ENCODE data around the gene PKP1. TPM values are rescaled to one million over a fixed set of nuclear protein-coding genes. Genes with fewer than 3 reads are reported as not detected.

Gene PKP1
- total and polyA plus RNA-seq, 2 donors (not counting 3 experiments of a cell fraction or from before 2014, with no cell fraction given) = 0.01 TPM; not detected in 1

DNA sequence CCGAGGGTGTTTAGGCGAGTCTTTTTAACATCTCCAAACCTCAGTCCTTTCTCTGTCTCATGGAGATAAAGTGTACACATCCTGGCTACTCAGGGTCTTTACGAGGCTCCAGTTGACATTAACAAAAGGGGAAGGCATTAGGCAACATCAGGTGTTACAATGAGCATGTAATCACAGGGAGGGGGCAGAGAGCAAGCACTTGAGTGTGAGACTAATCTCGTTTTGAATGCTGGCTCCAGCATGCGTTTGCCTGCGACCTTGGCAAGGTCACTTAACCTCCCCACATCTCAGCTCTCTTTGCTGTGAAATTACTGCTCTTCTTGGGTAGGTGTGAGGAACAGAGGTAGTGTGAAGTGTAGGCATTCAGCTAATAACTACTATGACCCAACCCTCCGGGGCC lies 91.1 kb downstream of the PKP1 start:
- H3K9me1 ChIP-seq (replicated peaks; ENCODE audit: control insufficient read depth, extremely low read depth, insufficient read depth, low read length) = no peaks in the 10 kb centered on the region
- no peaks in the 10 kb centered on the region for H3K4me1 ChIP-seq (ENCODE audit: control insufficient read depth, extremely low read depth, insufficient read depth, low read length)
- intact Hi-C loops (cut with micrococcal nuclease) = no loop called here
- CTCF ChIA-PET = interaction anchor here (1.6 to 2.0 kb wide), 3 partner anchors 9 to 35 kb away, joined by 4 to 8 read pairs (median 6); no protein-coding TSS in a partner anchor
- H3K36me3 ChIP-seq (ENCODE audit: control insufficient read depth in 2 of 2, extremely low read depth in 1 of 2, insufficient read depth in 2 of 2, low read length in 2 of 2) = no peaks in the 10 kb centered on the region
- no peak for FAIRE-seq
- H3K4me3 ChIP-seq (replicated peaks in 1 of 3; ENCODE audit: insufficient read depth in 1 of 3, low read depth in 1 of 3, low read length in 3 of 3) = no peak overlapping the region
- H2AFZ ChIP-seq (ENCODE audit: low read depth, low read length) = no peak overlapping the region
- H3K27me3 ChIP-seq (ENCODE audit: control insufficient read depth in 2 of 2, insufficient read depth in 2 of 2, low read length in 2 of 2) = peaks cover 9 to 15% of the 10 kb centered on the region in 2 experiments
- dilution Hi-C loops (cut with MboI; ENCODE audit: extremely low pct_ligation_motif_present, low sequenced_read_pairs) = no loop called here
- no peak for TF ChIP-seq POLR2A (IDR thresholded peaks at IDR 0.05; ENCODE audit: low read depth, low read length)
- TF ChIP-seq MYC (IDR thresholded peaks at IDR 0.05; ENCODE audit: low read depth, low read length) = no peak
- TF ChIP-seq FOS (IDR thresholded peaks at IDR 0.05; ENCODE audit: borderline replicate concordance, insufficient read depth, low read length) = no peak
- TF ChIP-seq GATA2 (IDR thresholded peaks at IDR 0.05; ENCODE audit: insufficient read depth, insufficient read length, low read depth, low read length) = no peak
- TF ChIP-seq, protein P1, sequence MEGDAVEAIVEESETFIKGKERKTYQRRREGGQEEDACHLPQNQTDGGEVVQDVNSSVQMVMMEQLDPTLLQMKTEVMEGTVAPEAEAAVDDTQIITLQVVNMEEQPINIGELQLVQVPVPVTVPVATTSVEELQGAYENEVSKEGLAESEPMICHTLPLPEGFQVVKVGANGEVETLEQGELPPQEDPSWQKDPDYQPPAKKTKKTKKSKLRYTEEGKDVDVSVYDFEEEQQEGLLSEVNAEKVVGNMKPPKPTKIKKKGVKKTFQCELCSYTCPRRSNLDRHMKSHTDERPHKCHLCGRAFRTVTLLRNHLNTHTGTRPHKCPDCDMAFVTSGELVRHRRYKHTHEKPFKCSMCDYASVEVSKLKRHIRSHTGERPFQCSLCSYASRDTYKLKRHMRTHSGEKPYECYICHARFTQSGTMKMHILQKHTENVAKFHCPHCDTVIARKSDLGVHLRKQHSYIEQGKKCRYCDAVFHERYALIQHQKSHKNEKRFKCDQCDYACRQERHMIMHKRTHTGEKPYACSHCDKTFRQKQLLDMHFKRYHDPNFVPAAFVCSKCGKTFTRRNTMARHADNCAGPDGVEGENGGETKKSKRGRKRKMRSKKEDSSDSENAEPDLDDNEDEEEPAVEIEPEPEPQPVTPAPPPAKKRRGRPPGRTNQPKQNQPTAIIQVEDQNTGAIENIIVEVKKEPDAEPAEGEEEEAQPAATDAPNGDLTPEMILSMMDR (IDR thresholded peaks at IDR 0.05; ENCODE audit: extremely low read depth in 1 of 2, insufficient read depth in 1 of 2, low read depth in 1 of 2, low read length in 2 of 2) = no peak
- TF ChIP-seq JUN (IDR thresholded peaks at IDR 0.05; ENCODE audit: borderline replicate concordance, insufficient read depth, insufficient read length, low read depth) = no peak
- TF ChIP-seq, protein P2, sequence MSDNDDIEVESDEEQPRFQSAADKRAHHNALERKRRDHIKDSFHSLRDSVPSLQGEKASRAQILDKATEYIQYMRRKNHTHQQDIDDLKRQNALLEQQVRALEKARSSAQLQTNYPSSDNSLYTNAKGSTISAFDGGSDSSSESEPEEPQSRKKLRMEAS (IDR thresholded peaks at IDR 0.05; ENCODE audit: insufficient read depth, insufficient read length) = no peak
- TF ChIP-seq POLR2AphosphoS5 (IDR thresholded peaks at IDR 0.05; ENCODE audit: insufficient read depth, low read depth, low read length) = no peak
- TF ChIP-seq EZH2 (IDR thresholded peaks at IDR 0.05; ENCODE audit: borderline replicate concordance, low read depth, low read length, severe bottlenecking) = no peak
- no peak overlapping the region for H3K4me2 ChIP-seq (ENCODE audit: insufficient read depth, low read length)
- POLR2A ChIA-PET = no interaction called here
- H3K9ac ChIP-seq (replicated peaks; ENCODE audit: extremely low read depth, insufficient read depth, low read length) = no peak overlapping the region
- H3K79me2 ChIP-seq (ENCODE audit: control insufficient read depth, insufficient read depth, low read length) = no peaks in the 10 kb centered on the region
- H4K20me1 ChIP-seq (replicated peaks; ENCODE audit: control insufficient read depth, extremely low read depth, insufficient read depth, low read length) = no peaks in the 10 kb centered on the region
- no TSS peak for BruUV-seq (replicated peaks)
- no peak for DNase-seq (ENCODE audit: low read depth, low spot score)
- no peaks in the 10 kb centered on the region for H3K9me3 ChIP-seq (replicated peaks; ENCODE audit: control insufficient read depth, insufficient read depth, low read length)
- H3K27ac ChIP-seq (ENCODE audit: insufficient read depth, low read depth, low read length) = no peak overlapping the region
